Heart left ventricle (tissue), 13 donors: Measurements from ENCODE around the gene LRRFIP1.

Experiments
- CTCF ChIP-seq, 12 donors: fragments of 200-600 bp; sonication (generic) in 4 of 12; IDR thresholded peaks; one replicate each; pipeline versions ENCODE4 v1.5.0 to v1.8.0; 2018 to 2022; ENCODE audit warnings: antibody characterized with exemption in 12 of 12, mild to moderate bottlenecking in 5 of 12
- POLR2A ChIP-seq, 2 donors: fragments of 450-650 bp; IDR thresholded peaks; one replicate each; pipeline ENCODE4 v1.6.1; 2017; ENCODE audit warnings: antibody characterized with exemption in 2 of 2, mild to moderate bottlenecking in 2 of 2, moderate library complexity in 2 of 2
- donor health status: ischemic (EF 13 %, LVEDD 7.1; RV severe dilation, severe dysfunction).
- donor health status: DM: no; HTN: yes; CAD: no.
- donor health status: DM: no; HTN: no; CAD: no.
- donor health status: ischemic (EF 25% LVEDD 6.9; RV normal size, moderate dysfunction).
- donor health status: ischemic (EF 25% LVEDD 5.7; RV mildly dilated, moderate dysfunction).
- donor health status: ischemic (EF 35%, LVEDD 5.7; RV mildly dilated, moderate dysfunction).
- donor health status: nonischemic (EF 11% LVEDD 7.7; RV severe dilation, severe dysfunction).
- donor health status: DM: yes; HTN: yes; CAD: no.
- donor health status: PGD.
- donor health status: ischemic (EF 29% LVEDD 5.4; RV normal size, mild dysfunction).
- donor health status: nonischemic (EF 23%, LVEDD 6.1; RV moderate dilation, normal function).

GRCh38 chr2:237704501-237705434 lies 77.4 kb downstream of the LRRFIP1 start:
- TF ChIP-seq CTCF (IDR thresholded peaks at IDR 0.05) (no peak), POLR2A (IDR thresholded peaks at IDR 0.05) (no peak)
